ENCODE measurements around the gene SLC11A2.

The SLC11A2 gene

DNA sequence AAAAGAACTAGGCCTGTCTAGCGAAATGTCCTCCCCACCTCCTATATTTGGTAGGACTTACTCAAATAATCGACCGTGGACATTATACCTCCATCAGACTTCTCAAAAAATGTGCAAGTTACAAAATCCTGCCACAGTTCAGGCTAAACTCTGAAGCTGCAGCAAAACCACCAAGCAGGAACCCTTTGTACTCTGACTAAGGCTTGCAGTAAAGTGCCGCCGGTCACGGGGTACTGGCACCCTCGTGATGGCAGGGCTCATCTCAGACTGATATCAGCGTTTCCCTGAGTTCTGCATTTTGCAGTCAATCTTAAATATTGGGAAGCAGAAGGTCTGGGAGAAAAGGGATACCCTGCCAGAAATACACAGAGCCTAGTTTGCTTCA is 17.1 kb downstream of the SLC11A2 start:
- no peak overlapping the region for H3K4me3 ChIP-seq (ENCODE audit: low read length)
- peaks cover 19% of the 10 kb centered on the region for H3K36me3 ChIP-seq (ENCODE audit: control insufficient read depth, low read length)
- H4K20me1 ChIP-seq (ENCODE audit: control insufficient read depth, insufficient read depth, low read depth, low read length) = no peaks in the 10 kb centered on the region
- H3K4me1 ChIP-seq (ENCODE audit: control insufficient read depth, low read length) = peaks cover 6% of the 10 kb centered on the region
- H3F3A ChIP-seq (ENCODE audit: control insufficient read depth, insufficient read depth) = 0 out of 2 replicates have a peak, but pooled peaks cover 2% of the 10 kb centered on the region
- H3K4me2 ChIP-seq (ENCODE audit: low read length) = no peak overlapping the region
- H3K27me3 ChIP-seq (ENCODE audit: control insufficient read depth, low read length) = no peaks in the 10 kb centered on the region
- TF ChIP-seq EZH2phosphoT487 (IDR thresholded peaks at IDR 0.05; ENCODE audit: borderline replicate concordance, low read length) = no peak
- TF ChIP-seq, protein P1, sequence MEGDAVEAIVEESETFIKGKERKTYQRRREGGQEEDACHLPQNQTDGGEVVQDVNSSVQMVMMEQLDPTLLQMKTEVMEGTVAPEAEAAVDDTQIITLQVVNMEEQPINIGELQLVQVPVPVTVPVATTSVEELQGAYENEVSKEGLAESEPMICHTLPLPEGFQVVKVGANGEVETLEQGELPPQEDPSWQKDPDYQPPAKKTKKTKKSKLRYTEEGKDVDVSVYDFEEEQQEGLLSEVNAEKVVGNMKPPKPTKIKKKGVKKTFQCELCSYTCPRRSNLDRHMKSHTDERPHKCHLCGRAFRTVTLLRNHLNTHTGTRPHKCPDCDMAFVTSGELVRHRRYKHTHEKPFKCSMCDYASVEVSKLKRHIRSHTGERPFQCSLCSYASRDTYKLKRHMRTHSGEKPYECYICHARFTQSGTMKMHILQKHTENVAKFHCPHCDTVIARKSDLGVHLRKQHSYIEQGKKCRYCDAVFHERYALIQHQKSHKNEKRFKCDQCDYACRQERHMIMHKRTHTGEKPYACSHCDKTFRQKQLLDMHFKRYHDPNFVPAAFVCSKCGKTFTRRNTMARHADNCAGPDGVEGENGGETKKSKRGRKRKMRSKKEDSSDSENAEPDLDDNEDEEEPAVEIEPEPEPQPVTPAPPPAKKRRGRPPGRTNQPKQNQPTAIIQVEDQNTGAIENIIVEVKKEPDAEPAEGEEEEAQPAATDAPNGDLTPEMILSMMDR (IDR thresholded peaks at IDR 0.05; ENCODE audit: low read depth, low read length, poor library complexity, severe bottlenecking) = no peak
- no peaks in the 10 kb centered on the region for H3K9me2 ChIP-seq (replicated peaks; ENCODE audit: control insufficient read depth, low read length)
- H3K9me3 ChIP-seq (ENCODE audit: control insufficient read depth, insufficient read depth, low read length) = no peaks in the 10 kb centered on the region
- H3K27ac ChIP-seq (ENCODE audit: low read depth, low read length) = no peak overlapping the region
- peaks cover 45% of the 10 kb centered on the region for H3K79me2 ChIP-seq (ENCODE audit: control insufficient read depth, low read length)

- TF ChIP-seq, protein P1 (IDR thresholded peaks at IDR 0.05; ENCODE audit: low read depth, low read length, poor library complexity, severe bottlenecking) = no peak
- no peak for TF ChIP-seq EZH2phosphoT487 (IDR thresholded peaks at IDR 0.05; ENCODE audit: borderline replicate concordance, low read length)
- Histone ChIP-seq H3K4me1 (ENCODE audit: control insufficient read depth, low read length) (peaks cover 6% of the 10 kb centered on the region), H3K79me2 (ENCODE audit: control insufficient read depth, low read length) (peaks cover 42% of the 10 kb centered on the region), H3K9me2 (replicated peaks; ENCODE audit: control insufficient read depth, low read length) (no peaks in the 10 kb centered on the region), H3K4me2 (ENCODE audit: low read length) (no peak overlapping the region), H3F3A (ENCODE audit: control insufficient read depth, insufficient read depth) (0 out of 2 replicates have a peak, but pooled peaks cover 2% of the 10 kb centered on the region), H3K9me3 (ENCODE audit: control insufficient read depth, insufficient read depth, low read length) (no peaks in the 10 kb centered on the region), H4K20me1 (ENCODE audit: control insufficient read depth, insufficient read depth, low read depth, low read length) (no peaks in the 10 kb centered on the region), H3K27ac (ENCODE audit: low read depth, low read length) (no peak overlapping the region), H3K27me3 (ENCODE audit: control insufficient read depth, low read length) (no peaks in the 10 kb centered on the region), H3K4me3 (ENCODE audit: low read length) (no peak overlapping the region), H3K36me3 (ENCODE audit: control insufficient read depth, low read length) (peaks cover 19% of the 10 kb centered on the region)
Measured at GRCh38 chr12:51008329-51009055, 17.7 kb downstream of the SLC11A2 start.

DNA sequence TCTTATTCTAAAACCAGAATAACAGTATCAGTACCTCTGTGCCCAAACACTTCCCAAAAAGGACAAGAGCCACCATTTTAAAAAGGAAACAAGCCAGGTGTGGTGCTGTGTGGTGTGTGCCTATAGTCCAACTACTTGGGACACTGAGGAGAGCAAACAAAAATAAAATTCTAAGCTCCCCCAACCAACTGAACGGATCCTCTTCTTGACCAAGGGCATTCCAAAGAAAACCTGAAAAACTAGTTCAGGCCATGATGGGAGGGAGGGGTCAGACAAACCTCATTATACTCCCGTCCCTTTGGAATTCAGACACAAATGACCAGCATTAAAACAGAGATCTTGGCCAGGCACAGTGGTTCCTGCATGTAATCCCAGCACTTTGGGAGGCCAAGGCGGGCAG is 20.5 kb downstream of the SLC11A2 start:
- TF ChIP-seq, protein P1 (IDR thresholded peaks at IDR 0.05; ENCODE audit: low read depth, low read length, poor library complexity, severe bottlenecking) = no peak
- TF ChIP-seq EZH2phosphoT487 (IDR thresholded peaks at IDR 0.05; ENCODE audit: borderline replicate concordance, low read length) = no peak
- Histone ChIP-seq H3K36me3 (ENCODE audit: control insufficient read depth, low read length) (peaks cover 19% of the 10 kb centered on the region), H3K27ac (ENCODE audit: low read depth, low read length) (no peak overlapping the region), H3K4me3 (ENCODE audit: low read length) (no peak overlapping the region), H3K27me3 (ENCODE audit: control insufficient read depth, low read length) (no peaks in the 10 kb centered on the region), H3F3A (ENCODE audit: control insufficient read depth, insufficient read depth) (0 out of 2 replicates have a peak, but pooled peaks cover 2% of the 10 kb centered on the region), H4K20me1 (ENCODE audit: control insufficient read depth, insufficient read depth, low read depth, low read length) (no peaks in the 10 kb centered on the region), H3K9me3 (ENCODE audit: control insufficient read depth, insufficient read depth, low read length) (no peaks in the 10 kb centered on the region), H3K4me2 (ENCODE audit: low read length) (no peak overlapping the region), H3K4me1 (ENCODE audit: control insufficient read depth, low read length) (peaks cover 6% of the 10 kb centered on the region), H3K79me2 (ENCODE audit: control insufficient read depth, low read length) (peaks cover 17% of the 10 kb centered on the region), H3K9me2 (replicated peaks; ENCODE audit: control insufficient read depth, low read length) (no peaks in the 10 kb centered on the region)
